OCI-LY7 (cell line): ENCODE data around the gene ENKUR.
"Not testable (repeated sequence)": the region's sequence is repeated elsewhere in the genome, so short reads cannot be mapped to it uniquely, and the experiment has no call there.

Experiments
- EZH2phosphoT487 ChIP-seq: fragments of 200-600 bp; sonication (generic); IDR thresholded peaks from 2 replicates; pipeline ENCODE4 v1.6.1; 2018; ENCODE audit warnings: low read depth, borderline replicate concordance, mild to moderate bottlenecking, mixed run types, antibody characterized with exemption, low read length, moderate library complexity, mixed read lengths
- TF ChIP-seq, protein P1 (sequence below): fragments of 200-600 bp; sonication (generic); conservative IDR thresholded peaks from 2 replicates; pipeline ENCODE4 v1.5.1; 2014; ENCODE audit warnings: mild to moderate bottlenecking, antibody characterized with exemption, low read length, moderate library complexity, mixed read lengths

GRCh38 chr10:24968951-24969350 is 47.0 kb downstream of the ENKUR start:
- TF ChIP-seq, protein P1, sequence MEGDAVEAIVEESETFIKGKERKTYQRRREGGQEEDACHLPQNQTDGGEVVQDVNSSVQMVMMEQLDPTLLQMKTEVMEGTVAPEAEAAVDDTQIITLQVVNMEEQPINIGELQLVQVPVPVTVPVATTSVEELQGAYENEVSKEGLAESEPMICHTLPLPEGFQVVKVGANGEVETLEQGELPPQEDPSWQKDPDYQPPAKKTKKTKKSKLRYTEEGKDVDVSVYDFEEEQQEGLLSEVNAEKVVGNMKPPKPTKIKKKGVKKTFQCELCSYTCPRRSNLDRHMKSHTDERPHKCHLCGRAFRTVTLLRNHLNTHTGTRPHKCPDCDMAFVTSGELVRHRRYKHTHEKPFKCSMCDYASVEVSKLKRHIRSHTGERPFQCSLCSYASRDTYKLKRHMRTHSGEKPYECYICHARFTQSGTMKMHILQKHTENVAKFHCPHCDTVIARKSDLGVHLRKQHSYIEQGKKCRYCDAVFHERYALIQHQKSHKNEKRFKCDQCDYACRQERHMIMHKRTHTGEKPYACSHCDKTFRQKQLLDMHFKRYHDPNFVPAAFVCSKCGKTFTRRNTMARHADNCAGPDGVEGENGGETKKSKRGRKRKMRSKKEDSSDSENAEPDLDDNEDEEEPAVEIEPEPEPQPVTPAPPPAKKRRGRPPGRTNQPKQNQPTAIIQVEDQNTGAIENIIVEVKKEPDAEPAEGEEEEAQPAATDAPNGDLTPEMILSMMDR = not testable (repeated sequence)
- not testable (repeated sequence) for TF ChIP-seq EZH2phosphoT487
